ENCODE data around the gene CACNA1S. TPM values are rescaled to one million over a fixed set of nuclear protein-coding genes. Genes with fewer than 3 reads are reported as not detected.
A peak's percentile ranks its signal among the peaks of the same experiment; 100 is the strongest.

Gene CACNA1S
- not detected in 2 replicates for total RNA-seq (2014; rRNA removed; shearing (Covaris generic))
- not detected in 2 replicates for total RNA-seq (2022)
- Bru-seq, nascent RNA, result not detected
- percentile 2 among the genes with signal in this experiment for BruChase-seq, experiment 1, labeled RNA remaining after a 6-hour chase
- percentile 4 among the genes with signal in this experiment for BruChase-seq, experiment 2, labeled RNA remaining after a 2-hour chase
- long read RNA-seq, result 0 reads

DNA sequence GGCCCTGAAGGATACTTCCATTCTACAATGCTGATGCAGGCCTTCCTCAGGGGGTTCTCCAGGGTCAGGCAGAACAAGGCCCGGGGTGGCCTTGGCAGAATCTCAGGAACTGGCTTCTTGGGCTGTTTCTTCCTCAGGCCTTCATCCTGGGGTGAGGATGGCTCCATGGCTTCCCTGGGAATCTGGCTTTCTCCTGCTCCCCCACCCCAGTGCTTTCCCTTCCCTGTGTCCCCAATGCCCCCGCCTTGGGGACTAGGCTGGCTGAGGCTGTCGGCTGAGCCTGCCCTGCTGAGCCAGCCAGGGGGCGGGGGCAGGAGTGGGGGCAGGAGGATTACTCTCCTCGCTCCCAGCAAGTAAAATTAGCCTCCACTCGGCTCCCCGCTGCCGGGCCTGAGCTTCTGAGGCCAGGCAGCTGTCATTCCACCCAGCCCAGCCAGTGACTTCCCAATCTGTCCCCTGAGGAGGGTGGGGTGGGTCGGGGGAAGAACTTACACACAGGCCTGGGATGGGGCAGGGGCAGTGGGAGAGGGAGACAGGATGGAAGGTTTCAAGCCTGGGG is at the start of gene CACNA1S:
Gene CACNA1S, minus strand, starts transcription at position 254 of the 559 bp plus-strand sequence. Its CDS starts 87 bp downstream, at position 167.
- no peaks in the 10 kb centered on the region for H3K36me3 ChIP-seq (ENCODE audit: insufficient read depth, low read length)
- BruUV-seq (replicated peaks), result no TSS peak
- no peak within 1 kb of the TSS for H3K4me2 ChIP-seq (ENCODE audit: low read length)
- no peak for DNase-seq (ENCODE audit: low spot score)
- no peaks in the 10 kb centered on the region for H4K20me1 ChIP-seq (ENCODE audit: insufficient read depth, low read length)
- POLR2A ChIA-PET, result no interaction called here
- H3K4me3 ChIP-seq (ENCODE audit: low read depth, low read length, poor library complexity, severe bottlenecking), result no peak within 1 kb of the TSS
- no peaks in the 10 kb centered on the region for H3K9me3 ChIP-seq (ENCODE audit: low read length)
- H3K4me1 ChIP-seq (ENCODE audit: insufficient read depth, low read length, poor library complexity, severe bottlenecking), result no peaks in the 10 kb centered on the region
- CTCF ChIA-PET (ENCODE audit: unreplicated experiment), result no interaction called here
- TF ChIP-seq, protein P1, sequence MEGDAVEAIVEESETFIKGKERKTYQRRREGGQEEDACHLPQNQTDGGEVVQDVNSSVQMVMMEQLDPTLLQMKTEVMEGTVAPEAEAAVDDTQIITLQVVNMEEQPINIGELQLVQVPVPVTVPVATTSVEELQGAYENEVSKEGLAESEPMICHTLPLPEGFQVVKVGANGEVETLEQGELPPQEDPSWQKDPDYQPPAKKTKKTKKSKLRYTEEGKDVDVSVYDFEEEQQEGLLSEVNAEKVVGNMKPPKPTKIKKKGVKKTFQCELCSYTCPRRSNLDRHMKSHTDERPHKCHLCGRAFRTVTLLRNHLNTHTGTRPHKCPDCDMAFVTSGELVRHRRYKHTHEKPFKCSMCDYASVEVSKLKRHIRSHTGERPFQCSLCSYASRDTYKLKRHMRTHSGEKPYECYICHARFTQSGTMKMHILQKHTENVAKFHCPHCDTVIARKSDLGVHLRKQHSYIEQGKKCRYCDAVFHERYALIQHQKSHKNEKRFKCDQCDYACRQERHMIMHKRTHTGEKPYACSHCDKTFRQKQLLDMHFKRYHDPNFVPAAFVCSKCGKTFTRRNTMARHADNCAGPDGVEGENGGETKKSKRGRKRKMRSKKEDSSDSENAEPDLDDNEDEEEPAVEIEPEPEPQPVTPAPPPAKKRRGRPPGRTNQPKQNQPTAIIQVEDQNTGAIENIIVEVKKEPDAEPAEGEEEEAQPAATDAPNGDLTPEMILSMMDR (conservative IDR thresholded peaks at IDR 0.05; ENCODE audit: low read length), result no peak
- no peak for TF ChIP-seq EZH2phosphoT487 (IDR thresholded peaks at IDR 0.05; ENCODE audit: borderline replicate concordance, low read depth, low read length)
- no peaks in the 10 kb centered on the region for H3K9me2 ChIP-seq (ENCODE audit: insufficient read depth, low read length)
- H2AFZ ChIP-seq (ENCODE audit: low read length), result no peak within 1 kb of the TSS
- no peak within 1 kb of the TSS for H3K27ac ChIP-seq (ENCODE audit: low read depth, low read length, poor library complexity, severe bottlenecking)
- intact Hi-C loops (cut with micrococcal nuclease; ENCODE audit: unreplicated experiment), result loop anchor here (10.0 kb wide), 1 partner anchor 487 kb away; the partner anchor contains the start of gene KIF14
- no peaks in the 10 kb centered on the region for H3K79me2 ChIP-seq (ENCODE audit: insufficient read depth, low read depth, low read length)

DNA sequence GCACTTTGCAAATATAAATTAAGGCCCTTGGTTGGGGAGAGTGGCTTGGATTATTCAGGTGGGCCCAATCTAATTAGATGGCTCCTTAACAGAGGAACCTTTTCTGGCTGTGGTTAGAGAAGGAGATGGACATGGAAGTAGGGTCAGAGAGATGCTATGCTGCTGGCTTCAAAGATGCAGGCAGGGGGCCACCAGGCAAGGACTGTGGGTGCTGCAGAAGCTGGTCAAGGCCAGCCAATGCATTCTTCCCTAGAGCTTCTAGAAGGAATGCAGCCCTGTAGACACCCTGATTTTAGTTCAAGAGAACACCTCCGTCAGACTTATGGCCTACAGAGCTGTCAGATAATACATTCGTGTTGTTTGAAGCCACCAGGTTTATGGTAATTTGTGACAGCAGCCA is 45.7 kb upstream of the CACNA1S start:
- POLR2A ChIA-PET, result interaction anchor here (0.6 kb wide), 1 partner anchor 385 kb away, joined by 3 read pairs; no protein-coding TSS in a partner anchor
- no peaks in the 10 kb centered on the region for H3K9me2 ChIP-seq (ENCODE audit: insufficient read depth, low read length)
- no peak overlapping the region for H3K4me3 ChIP-seq (ENCODE audit: low read depth, low read length, poor library complexity, severe bottlenecking)
- TF ChIP-seq EZH2phosphoT487 (IDR thresholded peaks at IDR 0.05; ENCODE audit: borderline replicate concordance, low read depth, low read length), result no peak
- TF ChIP-seq, protein P1 (conservative IDR thresholded peaks at IDR 0.05; ENCODE audit: low read length), result no peak
- no peak overlapping the region for H2AFZ ChIP-seq (ENCODE audit: low read length)
- BruUV-seq (replicated peaks), result no TSS peak
- H3K9me3 ChIP-seq (ENCODE audit: low read length), result peaks cover 5% of the 10 kb centered on the region; the same call in 1 of the 2 replicates
- no peaks in the 10 kb centered on the region for H4K20me1 ChIP-seq (ENCODE audit: insufficient read depth, low read length)
- no peak overlapping the region for H3K4me2 ChIP-seq (ENCODE audit: low read length)
- CTCF ChIA-PET (ENCODE audit: unreplicated experiment), result no interaction called here
- no peak for DNase-seq (ENCODE audit: low spot score)
- H3K4me1 ChIP-seq (ENCODE audit: insufficient read depth, low read length, poor library complexity, severe bottlenecking), result peaks cover 17% of the 10 kb centered on the region
- intact Hi-C loops (cut with micrococcal nuclease; ENCODE audit: unreplicated experiment), result no loop called here
- no peaks in the 10 kb centered on the region for H3K36me3 ChIP-seq (ENCODE audit: insufficient read depth, low read length)
- H3K79me2 ChIP-seq (ENCODE audit: insufficient read depth, low read depth, low read length), result no peaks in the 10 kb centered on the region
- no peak overlapping the region for H3K27ac ChIP-seq (ENCODE audit: low read depth, low read length, poor library complexity, severe bottlenecking)

DNA sequence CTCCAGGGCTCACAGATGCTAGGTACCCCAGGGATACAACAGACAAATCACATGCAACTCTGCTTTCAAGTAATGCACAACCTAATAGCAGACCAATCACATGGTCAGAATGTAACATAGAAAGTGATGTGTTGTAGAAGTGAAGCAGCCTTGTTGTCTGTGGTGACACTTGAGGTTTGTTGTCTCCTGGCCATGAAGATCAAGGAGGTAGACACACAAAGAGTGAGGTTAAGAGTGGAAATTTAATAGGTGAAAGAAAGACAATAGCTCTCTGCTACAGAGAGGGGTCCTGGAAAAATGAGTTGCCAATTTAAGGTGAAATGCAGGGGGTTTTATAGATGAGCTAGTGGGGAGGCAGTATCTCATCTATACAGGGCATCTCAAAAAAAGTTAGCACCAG is 44.6 kb upstream of the CACNA1S start:
- Histone ChIP-seq H3K9me2 (ENCODE audit: insufficient read depth, low read length) (no peaks in the 10 kb centered on the region), H3K27ac (ENCODE audit: low read depth, low read length, poor library complexity, severe bottlenecking) (no peak overlapping the region), H3K36me3 (ENCODE audit: insufficient read depth, low read length) (no peaks in the 10 kb centered on the region), H2AFZ (ENCODE audit: low read length) (no peak overlapping the region), H3K4me2 (ENCODE audit: low read length) (no peak overlapping the region), H3K4me1 (ENCODE audit: insufficient read depth, low read length, poor library complexity, severe bottlenecking) (peaks cover 17% of the 10 kb centered on the region), H4K20me1 (ENCODE audit: insufficient read depth, low read length) (no peaks in the 10 kb centered on the region), H3K79me2 (ENCODE audit: insufficient read depth, low read depth, low read length) (no peaks in the 10 kb centered on the region), H3K4me3 (ENCODE audit: low read depth, low read length, poor library complexity, severe bottlenecking) (no peak overlapping the region), H3K9me3 (ENCODE audit: low read length) (peaks cover 5% of the 10 kb centered on the region; the same call in 1 of the 2 replicates)
- TF ChIP-seq EZH2phosphoT487 (IDR thresholded peaks at IDR 0.05; ENCODE audit: borderline replicate concordance, low read depth, low read length), result no peak
- TF ChIP-seq, protein P1 (conservative IDR thresholded peaks at IDR 0.05; ENCODE audit: low read length), result no peak
- intact Hi-C loops (cut with micrococcal nuclease; ENCODE audit: unreplicated experiment), result no loop called here
- POLR2A ChIA-PET, result interaction anchor here (0.6 to 0.7 kb wide), 2 partner anchors 10 to 158 kb away, joined by 3 to 4 read pairs; no protein-coding TSS in a partner anchor
- no peak for DNase-seq (ENCODE audit: low spot score)
- CTCF ChIA-PET (ENCODE audit: unreplicated experiment), result no interaction called here
- BruUV-seq (replicated peaks), result no TSS peak
